ENCODE measurements around the gene RMRP.
"Not testable (repeated sequence)": the region's sequence is repeated elsewhere in the genome, so short reads cannot be mapped to it uniquely, and the experiment has no call there.

Gene RMRP

DNA sequence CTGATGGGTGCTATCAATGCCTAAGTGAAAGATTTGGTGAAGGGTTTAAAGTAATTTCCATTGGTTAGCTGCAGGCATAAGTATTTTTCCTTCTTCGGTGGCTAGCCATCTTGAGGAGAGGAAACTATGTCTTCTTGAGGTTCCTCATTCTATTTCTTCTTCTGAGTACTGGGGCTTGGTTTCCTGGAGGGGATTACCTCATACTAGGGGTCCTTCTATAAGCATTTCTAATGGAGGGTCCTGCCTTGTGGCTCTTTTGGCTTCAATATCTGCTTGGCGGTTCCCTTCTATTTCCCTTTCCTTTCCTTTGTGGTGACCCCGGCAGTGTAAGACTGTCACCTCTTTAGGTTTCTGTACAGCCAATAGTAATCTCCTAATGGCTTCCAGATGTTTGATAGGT lies 16.3 kb downstream of the RMRP start:
- not testable (repeated sequence) for DNase-seq (ENCODE audit: low read depth)

DNA sequence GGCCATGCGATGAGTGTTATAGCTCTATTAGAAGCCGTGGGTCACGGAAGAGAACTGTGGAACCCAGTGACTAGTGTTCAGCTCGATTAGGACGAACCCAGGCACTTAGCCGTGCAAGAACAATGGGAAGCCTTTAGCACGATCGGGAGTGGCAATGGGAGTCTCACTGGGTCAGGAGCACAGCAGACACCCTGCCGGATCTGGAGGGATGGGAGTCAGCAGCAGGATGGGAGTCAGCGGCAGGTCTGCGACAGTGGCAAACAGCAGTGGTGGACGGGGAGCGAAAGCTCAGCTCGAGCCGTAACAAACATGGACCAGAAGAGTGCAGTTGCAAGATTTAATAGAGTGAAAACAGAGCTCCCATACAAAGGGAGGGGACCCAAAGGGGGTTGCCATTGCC lies 17.4 kb downstream of the RMRP start:
- not testable (repeated sequence) for DNase-seq (ENCODE audit: low read depth)

DNA sequence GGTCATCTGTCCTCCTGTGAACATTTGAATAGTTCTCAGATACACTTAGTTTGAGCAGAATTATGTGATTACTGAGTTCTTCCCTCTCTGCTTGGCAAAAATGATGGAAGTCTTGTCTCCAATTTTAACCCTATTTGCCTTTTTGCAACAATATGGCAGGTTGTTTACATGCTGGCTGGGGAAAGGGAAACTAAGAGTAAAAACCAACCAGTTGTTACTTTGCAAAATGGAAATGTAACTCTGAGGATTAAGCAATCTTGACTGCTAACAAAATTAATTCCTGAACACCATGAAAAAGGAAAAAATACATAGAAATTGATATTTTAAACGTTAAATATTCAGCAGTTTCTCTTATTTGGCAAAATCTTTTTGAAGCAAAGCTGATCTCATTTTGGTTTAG lies 18.2 kb downstream of the RMRP start:
- no peak for DNase-seq (ENCODE audit: low read depth)

DNA sequence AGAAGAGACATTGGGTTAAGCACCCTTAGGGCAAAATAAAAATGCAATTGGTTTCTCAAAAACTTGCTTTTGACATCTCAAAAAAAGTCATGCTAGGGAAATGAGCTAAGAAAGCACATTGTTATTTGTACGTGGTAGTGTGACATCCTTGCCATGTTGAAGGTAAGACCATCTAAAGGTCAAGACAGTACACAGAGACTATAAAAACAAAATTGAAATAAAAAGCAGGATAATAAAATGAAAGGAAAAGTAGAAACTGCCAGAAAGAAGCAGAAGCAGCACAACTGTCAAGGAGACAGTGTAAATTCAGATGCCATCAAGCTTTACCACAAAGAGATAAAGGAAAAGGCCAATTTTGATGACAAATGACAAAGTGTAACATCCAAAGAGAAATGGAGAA lies 18.6 kb downstream of the RMRP start:
- DNase-seq (ENCODE audit: low read depth): not testable (repeated sequence)

DNA sequence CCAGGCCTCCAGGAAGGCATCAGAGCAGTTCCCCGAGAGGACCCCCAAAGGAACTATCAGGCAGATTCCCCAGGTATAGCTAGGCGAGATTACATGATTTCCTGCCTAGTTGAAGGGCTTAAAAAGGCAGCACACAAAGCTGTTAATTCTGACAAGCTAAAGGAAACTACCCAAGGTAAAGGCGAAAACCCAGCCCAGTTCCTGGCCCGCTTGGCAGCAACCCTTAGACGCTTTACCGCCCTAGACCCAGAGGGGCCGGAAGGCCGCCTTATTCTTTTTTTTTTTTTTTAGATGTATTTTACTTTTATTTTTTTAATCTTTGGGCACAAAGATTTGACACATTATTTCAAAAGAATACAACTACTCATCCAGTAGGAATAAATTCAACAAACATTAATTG lies 19.1 kb downstream of the RMRP start:
- DNase-seq (ENCODE audit: low read depth): not testable (repeated sequence)

DNA sequence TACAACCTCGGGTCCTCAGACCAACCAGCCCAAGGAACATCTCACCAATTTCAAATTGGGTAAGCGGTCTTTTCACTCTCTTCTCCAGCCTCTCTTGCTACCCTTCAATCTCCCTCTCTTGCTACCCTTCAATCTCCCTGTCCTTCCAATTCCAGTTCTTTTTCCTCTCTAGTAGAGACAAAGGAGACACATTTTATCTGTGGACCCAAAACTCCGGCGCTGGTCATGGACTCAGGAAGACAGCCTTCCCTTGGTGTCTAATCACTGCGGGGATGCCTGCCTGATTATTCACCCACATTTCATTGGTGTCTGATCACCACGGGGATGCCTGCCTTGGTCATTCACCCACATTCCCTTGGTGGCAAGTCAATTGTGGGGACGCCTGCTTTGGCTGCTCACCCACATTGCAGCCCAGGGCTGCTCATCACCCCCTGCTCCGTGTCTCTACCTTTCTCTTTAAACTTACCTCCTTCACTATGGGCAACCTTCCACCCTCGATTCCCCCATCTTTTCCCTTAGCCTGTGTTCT lies 20.3 kb downstream of the RMRP start:
- DNase-seq (ENCODE audit: low read depth): not testable (repeated sequence)

DNA sequence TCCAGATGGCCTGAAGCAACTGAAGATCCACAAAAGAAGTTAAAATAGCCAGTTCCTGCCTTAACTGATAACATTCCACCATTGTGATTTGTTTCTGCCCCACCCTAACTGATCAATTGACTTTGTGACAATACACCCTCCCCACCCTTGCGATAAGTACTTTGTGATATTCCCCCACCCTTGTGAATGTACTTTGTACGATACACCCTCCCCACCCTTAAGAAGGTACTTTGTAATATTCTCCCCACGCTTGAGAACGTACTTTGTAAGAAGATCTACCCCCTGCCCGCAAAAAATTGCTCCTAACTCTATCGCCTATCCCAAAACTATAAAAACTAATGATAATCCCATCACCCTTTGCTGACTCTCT lies 21.0 kb downstream of the RMRP start:
- DNase-seq (ENCODE audit: low read depth): not testable (repeated sequence)

DNA sequence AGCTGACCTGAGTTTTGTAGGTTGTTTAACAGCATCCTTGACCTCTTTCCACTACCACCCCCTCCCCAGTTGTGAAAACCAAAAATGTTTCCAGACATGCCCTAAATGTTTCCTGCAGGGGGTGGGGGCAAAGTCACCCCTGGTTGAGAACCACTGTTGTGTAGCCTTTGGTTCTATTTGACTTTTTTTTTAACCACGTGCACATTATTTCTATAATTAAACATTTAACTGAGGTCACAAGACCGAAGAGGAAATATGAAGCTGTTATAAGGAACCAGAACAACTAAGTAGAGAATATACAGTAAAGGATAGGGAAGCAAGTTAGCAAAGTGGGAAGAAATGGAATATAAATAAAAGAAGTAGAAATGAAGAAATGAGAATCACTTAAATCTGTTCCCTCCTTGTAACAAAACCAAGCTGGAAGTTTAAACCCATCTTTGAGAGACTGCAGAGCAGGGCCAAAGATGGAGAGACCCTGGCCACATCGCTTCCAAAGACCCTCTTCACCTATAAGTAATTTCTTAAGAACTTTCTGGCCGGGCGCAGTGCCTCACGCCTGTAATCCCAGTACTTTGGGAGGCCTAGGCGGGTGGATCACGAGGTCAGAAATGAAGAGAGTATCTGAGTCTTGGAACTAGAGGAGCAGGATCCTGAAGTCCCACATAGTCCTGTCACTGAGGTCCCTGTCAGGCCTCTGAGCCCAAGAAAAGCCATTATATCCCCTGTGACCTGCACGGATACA lies 21.5 kb downstream of the RMRP start:
- DNase-seq (ENCODE audit: low read depth): no peak

DNA sequence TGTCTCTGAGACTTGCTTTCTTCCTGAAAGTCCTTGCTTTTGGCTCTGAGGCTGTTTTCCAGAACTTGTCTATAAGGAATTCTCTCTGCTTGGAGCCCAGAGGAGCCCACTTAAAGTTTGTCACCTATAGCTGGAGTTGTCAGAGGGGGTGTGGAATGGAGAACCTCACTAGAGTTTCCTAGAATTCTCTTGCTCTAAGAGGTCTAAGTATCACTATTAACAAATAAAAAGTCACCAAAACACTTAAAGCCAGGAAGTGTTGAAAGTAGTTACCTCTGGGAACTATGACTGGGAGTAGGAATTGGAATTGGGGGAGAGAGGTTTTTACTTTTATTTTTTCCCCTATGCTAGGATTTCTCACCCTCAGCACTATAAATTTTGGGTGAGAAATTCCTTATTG lies 22.1 kb downstream of the RMRP start:
- DNase-seq (ENCODE audit: low read depth): no peak

DNA sequence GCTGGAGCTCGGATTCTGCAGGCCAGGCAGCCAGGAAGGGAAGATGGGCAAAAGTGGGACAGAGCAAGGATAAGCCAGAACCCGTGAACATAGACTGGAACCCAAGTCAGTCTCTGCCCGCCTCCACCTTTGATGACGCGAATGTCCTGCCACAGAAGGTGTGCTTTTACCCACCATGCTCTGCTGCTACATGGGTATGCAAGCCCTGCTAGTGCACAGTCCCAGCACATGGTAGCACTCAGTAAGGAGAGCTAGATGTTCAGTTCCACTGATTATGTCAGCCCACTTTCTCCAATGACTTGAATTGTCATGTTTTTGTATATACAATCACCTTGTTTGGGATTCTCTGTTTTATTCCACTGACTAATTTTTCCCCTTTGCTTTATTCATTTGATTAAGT lies 28.2 kb downstream of the RMRP start:
- no peak for DNase-seq (ENCODE audit: low read depth)

DNA sequence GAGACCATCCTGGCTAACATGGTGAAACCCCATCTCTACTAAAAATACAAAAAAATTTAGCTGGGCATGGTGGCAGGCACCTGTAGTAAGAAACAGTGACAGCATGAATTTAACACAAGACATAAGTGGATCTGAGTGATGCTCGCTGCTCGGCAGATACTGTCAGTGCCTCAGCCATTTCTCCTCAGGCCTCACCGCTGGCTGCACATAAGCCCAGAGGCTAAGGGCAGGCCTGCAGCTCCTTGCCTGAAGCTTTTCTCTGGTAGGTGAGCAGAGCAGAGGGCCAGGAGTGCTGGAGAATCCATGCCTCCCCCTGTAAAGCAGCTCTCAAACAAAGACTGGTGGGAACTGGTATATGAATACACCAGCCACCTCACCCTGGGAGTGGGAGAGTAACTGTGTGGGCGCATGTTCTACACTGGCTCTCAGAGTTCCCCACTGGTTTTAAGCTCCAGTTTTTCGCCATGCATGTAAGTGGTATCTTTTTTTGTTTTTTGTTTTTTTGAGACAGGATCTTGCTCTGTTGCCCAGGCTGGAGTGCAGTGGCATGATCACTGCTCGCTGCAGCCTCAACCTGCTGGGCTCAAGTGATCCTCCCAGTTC lies 29.3 kb downstream of the RMRP start:
- no peak for DNase-seq (ENCODE audit: low read depth)

DNA sequence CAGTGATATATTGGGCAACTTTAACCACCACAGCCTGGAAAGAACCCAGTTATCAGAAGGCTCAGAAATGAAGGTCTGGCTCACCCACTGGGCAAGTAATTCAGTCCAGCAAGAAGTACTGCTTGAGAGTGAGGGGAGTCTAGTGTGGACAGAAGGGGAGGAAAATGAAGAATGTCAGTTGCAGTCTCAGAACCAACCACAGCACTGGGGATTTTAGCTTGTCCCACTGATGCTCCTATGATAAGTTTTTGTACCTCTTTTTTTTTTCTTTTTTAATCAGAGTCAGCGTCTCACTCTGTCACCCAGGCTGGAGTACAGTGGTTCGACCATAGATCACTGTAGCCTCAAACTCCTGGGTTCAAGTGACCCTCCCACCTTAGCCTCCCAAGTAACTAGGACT lies 30.2 kb downstream of the RMRP start:
- no peak for DNase-seq (ENCODE audit: low read depth)

DNA sequence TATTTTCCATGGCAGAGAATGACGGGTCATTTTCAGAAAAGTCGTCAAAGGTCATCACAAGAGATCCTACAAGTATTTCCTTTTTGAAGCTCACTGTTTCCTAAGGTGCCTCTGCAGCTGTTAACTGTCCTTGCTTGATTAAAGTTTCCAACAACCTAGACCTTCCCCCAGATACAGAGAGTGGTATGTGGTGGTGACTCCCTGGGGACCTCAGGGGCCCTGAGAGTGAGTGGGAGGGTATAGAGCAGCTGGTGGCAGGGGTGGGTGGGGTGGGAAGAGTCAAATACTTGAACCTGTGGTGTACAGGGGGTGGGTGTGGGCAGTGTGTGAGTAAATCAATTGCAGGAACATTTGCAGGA lies 38.0 kb downstream of the RMRP start:
- no peak for DNase-seq (ENCODE audit: low read depth)

DNA sequence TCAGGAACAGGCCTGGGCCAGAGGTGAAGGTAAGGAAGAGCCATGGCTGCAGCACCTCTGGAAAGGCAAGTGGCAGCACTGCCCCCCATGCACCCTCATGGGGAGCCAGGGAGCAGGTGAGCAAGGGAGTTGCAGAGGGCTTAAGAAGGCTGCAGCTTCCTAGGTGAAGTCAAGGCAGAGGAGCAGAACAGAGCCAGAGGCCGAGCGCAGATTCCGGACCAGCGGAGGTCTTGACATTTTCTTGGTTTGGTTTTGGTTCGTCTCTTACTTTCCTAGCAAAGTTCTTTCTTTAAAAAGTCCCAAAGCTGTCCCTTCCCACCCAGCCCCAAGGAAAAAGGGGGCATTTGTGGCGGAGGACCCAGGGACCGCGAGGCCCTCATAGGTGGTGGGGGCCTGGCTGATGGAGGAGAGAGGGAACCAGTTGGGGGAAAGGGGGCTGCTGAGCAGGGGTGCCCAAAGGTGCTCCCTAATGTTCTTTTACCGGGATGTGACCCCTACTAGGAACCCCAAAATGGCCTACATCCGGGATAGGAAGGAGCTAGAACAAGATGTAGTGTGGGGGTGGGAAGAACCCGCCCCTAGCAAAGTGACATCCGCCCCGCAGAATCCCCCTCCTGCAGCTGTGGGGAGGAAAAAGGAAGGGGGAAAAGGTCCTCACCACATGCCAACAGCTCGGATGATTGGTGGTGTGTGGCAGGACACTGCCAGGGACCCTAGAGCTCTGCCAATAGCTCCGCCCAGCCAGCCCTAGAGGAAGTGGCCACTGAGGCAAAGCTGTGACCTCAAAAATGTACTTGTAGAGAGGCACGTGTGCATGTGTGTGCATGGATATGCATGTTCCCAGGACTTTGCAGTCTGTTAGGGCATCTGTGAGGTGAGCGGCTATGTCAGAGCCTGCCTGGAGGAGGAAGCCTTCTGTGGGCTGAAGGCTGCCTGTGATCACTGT lies 38.7 kb downstream of the RMRP start:
- no peak for DNase-seq (ENCODE audit: low read depth)

DNA sequence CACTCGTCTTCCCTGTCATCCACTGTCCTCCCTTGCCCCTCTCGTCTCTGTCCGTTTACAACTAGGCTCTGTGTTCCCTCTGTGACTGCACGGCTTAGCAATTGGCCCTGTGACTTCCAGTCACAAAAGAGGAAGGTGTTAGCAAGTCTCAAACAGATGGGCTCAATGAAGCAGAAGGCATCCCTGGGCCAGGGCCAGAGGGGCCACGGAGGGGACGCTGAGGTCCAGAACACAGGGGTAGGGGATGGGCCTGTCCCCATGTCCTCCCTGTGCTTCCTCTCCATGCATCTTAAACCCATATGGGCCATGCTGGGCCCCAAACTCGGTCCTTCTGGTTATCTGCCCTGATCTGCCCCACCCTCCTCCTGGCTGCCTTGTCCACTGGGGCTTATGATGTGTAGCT lies 39.5 kb downstream of the RMRP start, which contains the start of gene CD72:
Gene CD72, minus strand, starts transcription at position 89 of the 403 bp plus-strand sequence. CDS start 110 bp downstream, outside the sequence.
- no peak for DNase-seq (ENCODE audit: low read depth)

DNA sequence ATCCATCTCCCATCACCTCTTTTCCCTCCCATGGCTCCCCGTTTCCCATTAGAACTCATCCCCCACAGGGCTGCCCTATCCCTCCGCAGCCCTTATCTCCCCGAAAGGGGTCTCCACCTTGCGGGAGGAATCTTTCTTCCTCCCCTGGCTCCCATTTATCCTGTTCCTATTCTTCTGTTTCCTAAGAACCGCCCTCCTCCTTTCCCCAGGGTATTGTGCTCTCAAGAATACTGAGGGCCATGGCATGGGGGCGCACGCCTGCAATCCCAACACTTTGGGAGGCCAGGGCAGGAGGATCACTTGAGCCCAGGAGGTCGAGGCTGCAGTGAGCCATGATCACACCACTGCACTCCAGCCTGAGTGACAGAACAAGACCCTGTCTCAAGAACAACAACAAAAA lies 40.3 kb downstream of the RMRP start:
- DNase-seq (ENCODE audit: low read depth): no peak

DNA sequence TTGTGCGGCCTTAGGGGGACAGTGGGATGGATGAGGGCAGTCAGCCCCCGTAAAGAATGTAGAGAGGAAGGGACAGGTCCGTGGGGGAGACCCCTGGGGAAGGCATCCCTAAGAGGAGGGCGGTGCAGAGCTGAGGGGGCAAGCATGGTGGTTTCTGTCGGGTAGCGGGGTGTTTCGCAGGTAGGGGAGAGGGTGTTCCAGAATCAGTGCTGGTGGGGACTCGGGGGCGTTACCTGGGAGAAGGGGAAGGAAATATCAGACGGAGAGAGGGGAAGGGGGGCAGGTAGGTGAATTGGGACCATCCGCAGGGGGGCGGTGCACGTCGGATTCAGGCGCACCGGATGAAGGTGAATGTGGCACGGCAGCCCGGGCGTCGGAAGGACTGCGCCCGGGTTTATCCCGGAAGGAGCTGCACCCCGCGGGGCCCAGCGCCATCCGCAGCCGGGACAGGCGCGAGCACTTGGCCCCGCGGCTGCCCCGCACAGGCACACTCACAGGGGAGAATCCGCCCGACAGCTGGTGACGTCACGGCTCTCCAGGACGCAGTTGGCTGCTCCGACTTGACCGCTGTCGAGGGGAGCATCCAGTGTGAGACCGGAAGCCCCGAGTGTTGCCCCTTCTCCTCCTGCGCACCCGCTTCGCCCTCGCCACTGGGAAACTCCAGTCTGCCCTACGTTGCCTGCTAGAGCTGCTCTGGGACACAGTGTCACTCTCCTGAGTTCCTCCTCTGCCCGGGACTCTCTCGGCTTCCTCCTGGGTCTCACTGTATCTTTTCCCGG lies 40.9 kb downstream of the RMRP start:
- DNase-seq (ENCODE audit: low read depth): no peak

DNA sequence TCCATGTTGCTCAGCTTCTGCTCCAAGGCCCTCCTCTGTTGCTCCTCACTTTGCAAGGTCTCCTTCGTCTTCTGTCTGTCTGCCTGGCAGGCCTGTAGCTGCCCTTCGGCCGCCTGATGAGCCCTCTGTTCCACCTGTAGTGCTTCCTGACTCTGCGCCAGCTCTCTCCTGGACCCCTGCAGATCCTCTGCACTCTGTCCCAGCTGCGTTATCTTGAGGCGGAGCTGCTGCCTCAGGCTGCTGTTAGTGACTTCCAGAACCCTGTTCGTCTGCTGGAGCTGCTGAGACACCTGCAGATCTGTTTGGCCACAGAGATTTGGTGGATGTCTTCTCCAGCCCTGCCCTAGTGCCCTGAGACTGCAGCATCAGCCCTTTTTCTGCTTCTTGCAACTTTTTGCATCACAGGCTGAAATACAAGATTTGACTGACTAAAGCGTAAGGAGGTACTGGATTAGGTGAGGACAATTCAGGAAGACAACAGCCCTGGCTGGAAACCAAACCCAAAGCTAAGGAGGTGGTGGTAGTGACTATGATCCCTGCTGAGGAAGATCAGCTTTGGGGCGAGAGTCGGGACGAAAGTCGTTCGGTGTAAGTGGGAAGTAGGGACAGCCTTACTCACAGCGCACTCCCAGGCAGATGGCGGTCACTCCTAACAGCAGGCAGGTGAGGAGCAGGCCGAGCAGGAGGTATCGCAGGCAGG lies 41.7 kb downstream of the RMRP start:
- DNase-seq (ENCODE audit: low read depth): no peak

DNA sequence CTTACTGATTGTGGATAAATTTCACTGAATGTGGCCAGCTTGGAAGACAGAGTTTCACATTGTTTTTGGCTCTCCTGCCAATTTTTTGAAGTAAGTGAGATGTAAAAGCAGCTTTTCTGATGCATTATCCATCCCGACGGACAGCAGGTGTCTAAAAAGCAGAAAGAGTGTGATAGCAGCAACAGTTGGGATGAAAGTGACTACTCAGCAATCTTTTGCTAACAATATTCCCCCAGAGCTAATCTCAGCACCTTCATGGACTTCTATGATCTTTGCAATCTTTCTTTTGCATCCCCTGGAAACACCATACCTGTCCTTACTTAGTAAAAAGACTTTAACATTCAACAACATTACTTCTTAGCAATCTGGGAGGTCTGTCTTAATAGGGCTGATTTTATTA lies 45.0 kb downstream of the RMRP start:
- DNase-seq (ENCODE audit: low read depth): no peak

DNA sequence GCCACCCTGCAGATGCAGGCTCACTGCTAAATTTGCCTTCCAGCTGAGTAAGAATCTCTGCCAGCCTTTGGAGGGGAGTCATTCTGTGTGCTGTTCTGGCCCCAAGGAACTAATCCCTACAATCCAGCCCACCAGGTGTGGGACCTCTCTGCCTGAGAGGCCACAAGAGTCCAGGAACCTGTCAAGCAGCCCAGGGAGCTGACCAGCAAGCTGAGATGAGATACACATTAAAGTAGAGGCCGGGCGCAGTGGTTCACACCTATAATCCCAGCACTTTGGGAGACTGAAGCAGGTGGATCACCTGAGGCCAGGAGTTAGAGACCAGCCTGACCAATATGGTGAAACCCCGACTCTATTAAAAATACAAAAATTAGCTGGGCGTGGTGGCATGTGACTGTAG lies 45.8 kb downstream of the RMRP start:
- DNase-seq (ENCODE audit: low read depth): not testable (repeated sequence)

DNA sequence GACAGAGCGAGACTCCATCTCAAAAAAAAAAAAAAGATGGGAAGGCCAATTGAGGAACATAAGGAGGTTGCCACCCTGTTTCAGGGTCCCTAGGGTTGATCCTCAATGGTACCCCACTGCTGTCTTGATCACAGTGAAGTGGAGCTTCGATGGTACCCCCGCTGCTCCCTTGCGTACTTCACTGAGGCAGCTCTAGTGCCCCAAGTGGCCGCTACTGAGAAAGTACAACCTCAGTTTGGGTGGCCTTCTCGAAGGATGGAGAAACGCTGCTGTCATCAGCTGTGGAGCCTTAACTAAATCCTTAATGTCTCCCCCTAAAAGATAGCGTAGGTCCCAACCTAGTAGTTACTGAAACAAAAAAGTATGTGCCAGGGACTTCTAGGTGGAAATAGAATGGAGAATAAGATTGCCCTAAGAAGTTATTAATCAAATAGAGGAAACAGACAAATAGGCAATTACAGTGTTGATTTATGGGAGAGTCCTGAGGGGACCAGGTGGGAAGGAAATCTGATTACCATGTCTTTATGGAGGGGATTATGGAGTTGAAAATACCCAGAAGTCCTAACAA lies 46.5 kb downstream of the RMRP start:
- DNase-seq (ENCODE audit: low read depth): no peak
